ENCODE measurements around the gene RHBDD3. TPM values are rescaled to one million over a fixed set of nuclear protein-coding genes. Genes with fewer than 3 reads are reported as not detected.

The RHBDD3 gene
- total RNA-seq, 1 donor from 2014 or later = 11.7 TPM

DNA sequence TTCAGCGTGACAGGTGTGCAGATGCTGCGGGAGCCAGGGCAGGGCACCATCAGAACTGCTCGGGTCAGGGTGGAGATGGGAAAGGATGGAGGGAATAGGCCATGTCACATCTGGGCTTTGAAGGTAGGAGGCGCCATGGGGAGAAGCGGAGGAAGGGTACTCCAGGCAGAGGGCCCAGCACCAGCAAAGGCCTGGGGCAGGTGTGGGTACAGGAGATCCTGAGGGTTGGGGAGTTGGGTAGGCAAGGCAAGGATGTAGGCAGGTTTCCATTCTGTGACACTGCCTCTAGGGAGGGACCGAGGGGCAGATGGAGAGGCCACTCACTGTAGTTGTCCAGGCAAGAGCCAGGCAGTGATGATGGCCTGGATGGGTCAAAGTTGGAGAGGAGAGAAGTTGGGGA is 53.5 kb downstream of the RHBDD3 start:
- ATAC-seq (ENCODE audit: poor library complexity) = no peak
- DNase-seq = no peak
- intact Hi-C loops (cut with DNase I) = no loop called here

DNA sequence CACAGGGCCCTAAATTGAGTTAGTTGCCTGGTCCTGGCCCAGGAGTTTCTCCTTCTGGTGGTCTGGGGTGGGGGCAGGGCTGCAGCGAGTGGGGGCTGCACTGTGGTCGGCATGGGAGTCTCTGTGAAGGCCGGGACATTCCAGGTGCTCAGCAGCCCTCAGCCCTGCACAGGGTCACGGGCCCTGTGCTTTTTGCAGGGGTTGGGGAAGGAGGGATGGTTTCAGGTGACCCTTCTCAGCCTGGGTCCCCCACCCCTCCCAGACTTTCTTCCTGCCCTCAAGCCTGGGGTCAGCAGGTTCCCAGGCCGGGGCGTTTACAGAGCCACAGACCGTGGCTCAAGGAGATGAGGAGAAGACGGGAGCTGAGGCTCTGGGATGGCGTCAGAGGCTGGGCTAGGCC is 54.3 kb downstream of the RHBDD3 start:
- ATAC-seq (ENCODE audit: poor library complexity) = no peak
- DNase-seq = no peak
- intact Hi-C loops (cut with DNase I) = no loop called here

DNA sequence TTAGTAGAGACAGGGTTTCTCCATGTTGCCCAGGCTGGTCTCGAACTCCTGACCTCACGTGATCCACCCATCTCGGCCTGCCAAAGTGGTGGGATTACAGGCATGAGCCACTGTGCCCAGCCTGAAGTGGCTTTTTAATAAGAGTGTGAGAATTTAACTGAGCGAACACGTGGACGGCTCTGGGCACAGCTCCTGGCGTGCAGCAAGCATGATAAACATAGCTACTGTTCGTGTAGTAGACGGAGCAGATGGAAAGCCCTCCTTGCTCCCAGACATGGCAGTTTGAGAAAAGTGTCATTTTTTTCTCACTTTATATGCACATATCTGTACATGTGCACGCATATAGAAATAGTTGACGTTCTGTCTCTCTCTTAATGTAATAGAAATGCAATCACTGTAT is 55.0 kb downstream of the RHBDD3 start:
- DNase-seq (no peak), ATAC-seq (ENCODE audit: poor library complexity) (no peak)
- intact Hi-C loops (cut with DNase I) = no loop called here

DNA sequence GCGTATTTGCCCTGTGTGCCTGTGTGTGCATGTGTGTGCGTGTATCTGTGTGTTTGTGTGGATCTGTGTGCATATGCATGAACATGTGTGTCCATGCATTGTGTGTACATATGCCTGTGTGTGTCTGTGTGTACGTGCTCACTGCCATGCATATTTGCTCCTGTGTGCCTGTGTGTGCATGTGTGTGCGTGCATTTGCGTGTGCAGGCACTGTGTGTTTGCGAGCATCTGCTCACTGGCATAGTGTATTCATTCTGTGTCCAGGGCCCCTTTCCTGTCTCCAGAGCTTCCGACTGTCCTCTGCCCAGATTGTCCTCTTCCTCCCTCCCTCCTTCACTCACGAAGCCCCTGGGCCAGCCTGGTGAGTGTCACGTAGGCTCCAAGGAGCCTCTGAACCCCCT is 56.3 kb downstream of the RHBDD3 start:
- DNase-seq (no peak), ATAC-seq (ENCODE audit: poor library complexity) (no peak)
- intact Hi-C loops (cut with DNase I) = no loop called here

DNA sequence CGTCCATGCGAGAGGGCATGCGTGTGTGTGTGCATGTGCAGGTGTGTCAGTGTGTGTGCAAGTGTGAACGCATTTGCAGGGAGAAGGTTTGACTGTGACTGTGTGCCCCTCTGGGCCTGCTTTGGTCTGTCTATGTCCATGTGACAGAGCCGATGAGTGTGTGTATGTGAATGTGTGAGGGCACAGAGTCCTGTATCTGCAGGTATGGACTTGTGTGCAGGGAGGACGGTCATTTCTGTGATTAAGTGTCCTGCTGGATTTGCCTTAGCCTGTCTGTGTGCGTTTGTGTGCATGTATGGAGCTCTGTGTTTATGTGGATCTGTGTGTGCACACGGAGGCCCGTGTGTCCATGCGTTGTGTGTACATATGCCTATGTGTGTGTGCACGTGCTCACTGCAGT is 56.7 kb downstream of the RHBDD3 start:
- no peak for DNase-seq
- ATAC-seq (ENCODE audit: poor library complexity) = no peak
- intact Hi-C loops (cut with DNase I) = no loop called here

Other genes with a start within 250 kb of the RHBDD3 start
- not detected for gene C22orf31, start 206.2 kb downstream of the RHBDD3 start, total RNA-seq
- gene KREMEN1, start 194.9 kb downstream of the RHBDD3 start, total RNA-seq = 49.9 TPM
- gene EMID1, start 62.1 kb downstream of the RHBDD3 start, total RNA-seq = 0.32 TPM
- 108 TPM for gene EWSR1, start 287 bp upstream of the RHBDD3 start, total RNA-seq
- 24.4 TPM for gene GAS2L1, start 38.7 kb upstream of the RHBDD3 start, total RNA-seq
- gene RASL10A, start 47.7 kb upstream of the RHBDD3 start, total RNA-seq = 1.3 TPM
- gene AP1B1, start 120.6 kb upstream of the RHBDD3 start, total RNA-seq = 25.6 TPM
- gene RFPL1, start 170.6 kb upstream of the RHBDD3 start, total RNA-seq = not detected
- gene NEFH, start 212.2 kb upstream of the RHBDD3 start, total RNA-seq = 0.16 TPM

Data from Right ventricle myocardium superior (tissue), 1 donor.